ENCODE measurements around the gene ADGRV1.
"Not testable (repeated sequence)": the region's sequence is repeated elsewhere in the genome, so short reads cannot be mapped to it uniquely, and the experiment has no call there.

The ADGRV1 gene

GRCh38 chr5:90969945-90970344, 411.3 kb downstream of the ADGRV1 start:
- in situ Hi-C loops (cut with HindIII; ENCODE audit: low sequenced_read_pairs): not testable (repeated sequence)

DNA sequence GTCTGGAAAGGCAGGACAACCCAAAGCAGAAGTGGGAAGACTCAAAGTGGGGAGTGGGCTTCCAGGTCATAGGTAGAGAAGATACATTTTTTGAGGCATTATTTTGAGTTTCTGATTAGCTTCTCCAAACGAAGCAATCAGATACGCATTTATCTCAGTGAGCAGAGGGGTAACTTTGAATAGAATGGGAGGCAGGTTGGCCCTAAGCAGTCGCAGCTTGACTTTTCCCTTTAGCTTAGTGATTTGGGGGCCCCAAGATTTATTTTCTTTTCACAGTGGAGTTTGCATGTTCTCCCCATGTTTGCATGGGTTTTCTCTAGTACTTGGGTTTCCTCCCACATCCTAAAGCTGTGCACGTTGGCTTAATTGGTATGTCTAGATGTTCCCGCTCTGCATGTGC, 422.6 kb downstream of the ADGRV1 start:
- in situ Hi-C loops (cut with HindIII; ENCODE audit: low sequenced_read_pairs): loop anchor here (5.0 kb wide), 2 partner anchors 36 to 44 kb away; no protein-coding TSS in a partner anchor

DNA sequence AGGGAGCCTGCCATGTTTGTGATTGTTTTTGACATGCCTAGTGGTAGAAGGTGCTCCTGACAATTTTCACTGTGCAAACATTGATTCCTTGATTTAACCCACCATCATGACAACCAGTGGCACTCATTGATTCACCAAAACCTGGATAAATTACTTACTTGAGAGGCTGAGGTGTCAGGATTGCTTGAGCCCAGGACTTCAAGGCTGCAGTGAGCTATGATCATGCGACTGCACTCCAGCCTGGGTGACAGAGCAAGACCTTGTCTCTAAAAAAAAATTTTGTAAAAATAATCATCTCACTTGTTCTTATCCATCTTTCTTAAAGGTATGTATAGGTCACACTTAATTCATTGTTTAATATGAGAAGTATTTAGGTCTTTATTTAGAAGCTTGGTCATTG, 423.2 kb downstream of the ADGRV1 start:
- in situ Hi-C loops (cut with HindIII; ENCODE audit: low sequenced_read_pairs): loop anchor here (5.0 kb wide), 2 partner anchors 35 to 45 kb away; no protein-coding TSS in a partner anchor

DNA sequence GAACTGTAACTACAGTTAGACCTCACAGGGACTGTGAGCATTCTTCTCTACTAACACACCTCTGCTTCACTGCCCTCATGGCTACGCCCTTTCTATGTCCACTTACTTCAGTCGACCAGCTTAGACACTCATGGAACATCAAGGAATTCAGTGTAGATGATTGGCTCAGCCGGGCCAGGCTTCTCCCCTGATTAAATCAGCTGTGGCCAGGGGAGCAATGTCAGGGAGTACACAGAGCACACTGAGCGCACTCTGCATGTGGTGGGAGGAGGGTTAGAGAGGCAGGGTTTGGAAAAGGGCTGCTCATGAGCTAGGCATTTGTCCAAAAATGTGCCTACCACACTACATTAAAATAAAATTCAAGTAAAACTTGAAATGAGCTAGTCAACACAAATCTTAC, 424.0 kb downstream of the ADGRV1 start:
- in situ Hi-C loops (cut with HindIII; ENCODE audit: low sequenced_read_pairs): loop anchor here (5.0 kb wide), 2 partner anchors 35 to 45 kb away; no protein-coding TSS in a partner anchor

DNA sequence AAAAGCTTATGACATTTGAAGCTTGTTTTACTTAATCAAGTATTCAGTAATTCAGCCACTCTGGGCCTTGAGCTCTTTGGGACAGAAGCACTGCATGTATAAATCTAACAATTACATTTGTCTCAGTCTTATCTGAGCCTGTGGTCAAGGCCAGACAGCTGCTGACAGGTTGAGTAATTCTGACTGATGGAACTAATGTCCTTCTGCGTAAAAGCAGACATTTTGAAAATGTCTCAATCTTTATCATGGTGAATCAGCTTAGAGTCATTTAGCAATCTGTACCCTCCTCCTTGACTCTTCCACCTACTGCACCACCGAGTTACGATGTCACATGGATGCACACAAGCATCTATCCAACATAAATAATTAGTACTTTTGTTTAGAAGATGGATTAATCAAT, 424.6 kb downstream of the ADGRV1 start:
- in situ Hi-C loops (cut with HindIII; ENCODE audit: low sequenced_read_pairs): loop anchor here (5.0 kb wide), 2 partner anchors 34 to 46 kb away; no protein-coding TSS in a partner anchor

GRCh38 chr5:90983711-90984124, 425.1 kb downstream of the ADGRV1 start:
- in situ Hi-C loops (cut with HindIII; ENCODE audit: low sequenced_read_pairs): loop anchor here (5.0 kb wide), 2 partner anchors 34 to 46 kb away; no protein-coding TSS in a partner anchor

DNA sequence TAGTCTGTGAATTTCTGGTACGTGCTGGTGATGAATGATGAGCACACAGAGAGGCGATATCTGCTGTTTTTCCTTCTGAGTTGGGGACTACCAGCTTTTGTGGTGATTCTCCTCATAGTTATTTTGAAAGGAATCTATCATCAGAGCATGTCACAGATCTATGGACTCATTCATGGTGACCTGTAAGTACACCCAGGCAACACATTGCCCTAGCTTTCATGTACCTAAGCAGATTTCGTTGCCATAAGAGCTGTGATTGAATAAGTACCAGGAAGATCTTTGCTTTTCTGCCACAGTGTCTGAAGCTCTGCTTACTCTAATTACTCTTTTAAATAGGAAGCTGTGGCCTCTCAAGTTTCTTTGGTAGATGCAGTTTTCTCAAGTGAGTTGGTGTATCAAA, 426.7 kb downstream of the ADGRV1 start:
- in situ Hi-C loops (cut with HindIII; ENCODE audit: low sequenced_read_pairs): no loop called here

GRCh38 chr5:90987726-90988125, 429.1 kb downstream of the ADGRV1 start:
- in situ Hi-C loops (cut with HindIII; ENCODE audit: low sequenced_read_pairs): no loop called here

- in situ Hi-C loops (cut with HindIII; ENCODE audit: low sequenced_read_pairs): no loop called here
Observed at GRCh38 chr5:90991201-90991600, 432.6 kb downstream of the ADGRV1 start.

GRCh38 chr5:90994796-90995195, 436.2 kb downstream of the ADGRV1 start:
- in situ Hi-C loops (cut with HindIII; ENCODE audit: low sequenced_read_pairs): no loop called here

DNA sequence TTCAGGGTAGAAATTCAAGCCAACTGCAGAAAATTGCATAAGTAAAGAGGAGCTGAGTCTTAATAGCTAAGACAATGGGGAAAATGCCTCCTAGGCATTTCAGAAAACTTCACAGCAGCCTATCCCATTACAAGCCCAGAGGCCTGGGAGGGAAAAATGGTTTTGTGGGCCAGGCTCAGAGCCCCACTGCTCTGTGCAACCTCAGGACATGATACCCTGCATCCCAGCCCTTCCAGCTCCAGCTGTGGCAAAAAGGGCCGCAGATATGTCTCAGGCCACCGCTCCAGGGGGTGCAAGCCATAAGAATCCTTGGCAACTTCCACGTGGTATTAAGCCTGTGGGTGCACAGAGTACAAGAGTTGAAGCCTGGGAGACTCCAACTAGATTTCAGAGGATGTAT, 437.5 kb downstream of the ADGRV1 start:
- in situ Hi-C loops (cut with HindIII; ENCODE audit: low sequenced_read_pairs): no loop called here

GRCh38 chr5:90997082-90997481, 438.5 kb downstream of the ADGRV1 start:
- in situ Hi-C loops (cut with HindIII; ENCODE audit: low sequenced_read_pairs): no loop called here

DNA sequence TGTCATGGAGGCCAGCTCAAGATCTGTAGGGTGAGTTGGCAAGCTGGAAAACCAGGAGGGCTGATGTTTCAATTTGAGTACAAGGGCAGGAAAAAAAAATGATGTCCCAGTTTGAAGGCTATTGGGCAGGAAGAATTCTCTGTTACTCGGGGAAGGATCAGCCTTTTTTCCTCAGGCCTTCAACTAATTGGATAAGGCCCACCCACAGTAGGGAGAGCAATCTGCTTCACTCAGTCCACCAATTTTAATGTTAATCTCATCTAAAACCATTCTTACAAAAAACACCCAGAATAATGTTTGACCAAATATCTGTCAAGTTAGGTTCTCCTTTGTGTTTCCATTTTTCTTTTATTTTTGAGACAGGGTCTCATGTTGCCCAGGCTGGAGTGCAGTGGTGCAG, 442.1 kb downstream of the ADGRV1 start:
- in situ Hi-C loops (cut with HindIII; ENCODE audit: low sequenced_read_pairs): no loop called here

- in situ Hi-C loops (cut with HindIII; ENCODE audit: low sequenced_read_pairs): no loop called here
Observed at GRCh38 chr5:91006713-91007112, 448.1 kb downstream of the ADGRV1 start.

DNA sequence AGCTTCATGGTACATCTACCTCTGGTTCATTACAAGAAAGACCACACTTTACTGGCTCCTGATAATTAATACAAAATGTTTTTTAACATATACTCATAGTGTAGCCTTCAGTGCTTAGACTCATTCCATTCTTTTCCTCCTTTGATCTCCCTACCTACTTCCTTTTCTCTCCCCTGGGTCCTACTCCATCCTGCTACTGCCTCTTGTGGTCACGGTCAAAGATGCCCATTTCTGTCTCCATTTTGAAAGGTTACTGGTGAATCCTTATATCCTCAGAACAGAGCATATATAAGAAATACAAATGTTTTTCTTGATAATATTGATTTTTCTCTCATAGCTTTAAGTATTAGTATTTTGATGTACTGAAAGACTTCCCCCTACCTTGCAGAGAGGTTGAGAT, 448.7 kb downstream of the ADGRV1 start:
- in situ Hi-C loops (cut with HindIII; ENCODE audit: low sequenced_read_pairs): no loop called here

DNA sequence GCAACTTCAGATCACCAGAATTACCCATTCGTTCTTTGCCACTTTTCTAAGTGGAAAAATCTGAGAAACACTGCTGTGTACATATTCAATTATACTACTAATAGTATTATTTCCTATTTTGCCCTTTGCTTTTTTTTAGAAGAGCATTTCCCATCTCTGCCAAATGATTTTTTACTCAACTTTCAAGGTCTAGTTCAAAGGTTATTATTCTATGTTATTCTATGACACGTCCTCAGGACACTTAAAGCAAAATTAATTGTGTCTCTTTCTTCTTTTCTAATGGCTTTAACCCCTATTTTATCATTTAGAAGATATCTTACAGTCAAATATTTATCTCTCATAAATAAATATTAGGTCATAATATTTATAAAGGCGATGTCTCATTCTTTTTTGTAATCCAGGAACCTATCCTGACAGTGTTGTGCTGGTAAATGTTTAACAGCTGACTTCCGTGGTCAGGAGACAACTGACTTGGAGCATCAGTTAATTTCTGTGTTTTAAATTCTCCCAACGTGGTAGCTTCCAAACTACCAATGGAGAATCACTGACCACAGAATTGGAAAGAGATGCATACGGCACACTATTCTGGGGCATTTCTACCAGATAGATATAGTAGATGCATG, 449.3 kb downstream of the ADGRV1 start:
- in situ Hi-C loops (cut with HindIII; ENCODE audit: low sequenced_read_pairs): no loop called here

GRCh38 chr5:91010090-91010489, 451.5 kb downstream of the ADGRV1 start:
- in situ Hi-C loops (cut with HindIII; ENCODE audit: low sequenced_read_pairs): no loop called here

- in situ Hi-C loops (cut with HindIII; ENCODE audit: low sequenced_read_pairs): no loop called here
Observed at GRCh38 chr5:91011029-91011428, 452.4 kb downstream of the ADGRV1 start.

- in situ Hi-C loops (cut with HindIII; ENCODE audit: low sequenced_read_pairs): not testable (repeated sequence)
Observed at GRCh38 chr5:91012867-91013266, 454.3 kb downstream of the ADGRV1 start.

DNA sequence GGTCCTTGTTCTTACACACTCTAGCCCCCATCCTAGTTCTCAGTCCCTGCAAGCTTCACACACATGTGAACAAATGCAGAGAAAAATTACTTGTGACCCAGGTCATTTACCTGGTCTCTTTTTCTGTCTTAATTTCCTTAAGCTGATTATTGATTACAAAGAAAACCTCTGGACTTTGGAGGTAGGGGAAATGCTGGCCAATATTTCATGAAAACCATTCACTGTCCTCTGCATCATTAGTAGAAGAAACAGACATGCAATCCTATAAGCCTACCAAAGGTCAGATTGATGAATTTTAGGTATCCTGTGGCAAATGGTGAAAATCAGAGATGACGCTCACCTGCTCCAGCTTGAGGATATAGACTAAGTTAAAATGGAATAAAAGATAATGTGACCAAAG, 457.7 kb downstream of the ADGRV1 start:
- in situ Hi-C loops (cut with HindIII; ENCODE audit: low sequenced_read_pairs): loop anchor here (5.0 kb wide), 2 partner anchors 34 to 41 kb away; no protein-coding TSS in a partner anchor

DNA sequence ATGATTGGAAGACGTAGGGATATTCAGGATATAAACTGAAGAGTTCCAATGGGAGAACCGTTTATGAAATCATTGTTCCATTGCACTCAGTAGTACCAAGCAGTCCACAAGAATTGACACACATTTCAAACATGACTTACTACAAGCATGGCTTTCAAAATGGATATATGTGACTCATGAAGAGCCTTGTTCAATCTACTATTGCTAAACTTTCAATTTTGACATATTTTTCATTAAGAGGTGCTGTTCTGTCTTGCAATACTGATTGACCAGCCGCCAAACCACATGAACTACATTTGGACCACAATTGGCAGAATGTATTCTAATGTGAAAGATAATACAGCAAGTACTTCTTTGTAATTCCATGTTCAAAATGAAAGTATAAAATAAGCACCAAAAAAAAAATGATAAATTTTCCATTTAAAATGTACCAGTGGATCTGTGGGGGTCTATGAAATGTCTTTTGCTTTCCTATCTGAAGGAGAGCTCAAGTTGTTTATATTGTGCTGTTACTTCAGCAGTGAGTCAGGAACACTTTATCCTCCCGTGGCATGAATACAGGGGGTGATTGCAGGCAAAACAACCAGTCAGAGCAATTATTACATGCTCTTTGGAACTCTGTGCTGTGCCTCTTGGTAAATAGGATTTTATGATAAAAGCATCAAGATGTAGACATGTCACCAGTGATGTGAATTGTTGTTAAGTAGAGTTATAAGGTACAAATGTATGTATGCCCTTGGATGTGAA, 458.5 kb downstream of the ADGRV1 start:
- in situ Hi-C loops (cut with HindIII; ENCODE audit: low sequenced_read_pairs): loop anchor here (5.0 kb wide), 2 partner anchors 35 to 40 kb away; no protein-coding TSS in a partner anchor

- in situ Hi-C loops (cut with HindIII; ENCODE audit: low sequenced_read_pairs): loop anchor here (5.0 kb wide), 2 partner anchors 36 to 39 kb away; no protein-coding TSS in a partner anchor
Observed at GRCh38 chr5:91018200-91018599, 459.6 kb downstream of the ADGRV1 start.
